Measurements from ENCODE around the gene GMPPA. TPM values are rescaled to one million over a fixed set of nuclear protein-coding genes. Genes with fewer than 3 reads are reported as not detected.

Gene GMPPA
- total and polyA plus RNA-seq, 9 of the 15 experiments (the other 6 are each of a cell fraction or from before 2014, with no cell fraction given) = 7.0 to 101 (median 66.7) TPM

DNA sequence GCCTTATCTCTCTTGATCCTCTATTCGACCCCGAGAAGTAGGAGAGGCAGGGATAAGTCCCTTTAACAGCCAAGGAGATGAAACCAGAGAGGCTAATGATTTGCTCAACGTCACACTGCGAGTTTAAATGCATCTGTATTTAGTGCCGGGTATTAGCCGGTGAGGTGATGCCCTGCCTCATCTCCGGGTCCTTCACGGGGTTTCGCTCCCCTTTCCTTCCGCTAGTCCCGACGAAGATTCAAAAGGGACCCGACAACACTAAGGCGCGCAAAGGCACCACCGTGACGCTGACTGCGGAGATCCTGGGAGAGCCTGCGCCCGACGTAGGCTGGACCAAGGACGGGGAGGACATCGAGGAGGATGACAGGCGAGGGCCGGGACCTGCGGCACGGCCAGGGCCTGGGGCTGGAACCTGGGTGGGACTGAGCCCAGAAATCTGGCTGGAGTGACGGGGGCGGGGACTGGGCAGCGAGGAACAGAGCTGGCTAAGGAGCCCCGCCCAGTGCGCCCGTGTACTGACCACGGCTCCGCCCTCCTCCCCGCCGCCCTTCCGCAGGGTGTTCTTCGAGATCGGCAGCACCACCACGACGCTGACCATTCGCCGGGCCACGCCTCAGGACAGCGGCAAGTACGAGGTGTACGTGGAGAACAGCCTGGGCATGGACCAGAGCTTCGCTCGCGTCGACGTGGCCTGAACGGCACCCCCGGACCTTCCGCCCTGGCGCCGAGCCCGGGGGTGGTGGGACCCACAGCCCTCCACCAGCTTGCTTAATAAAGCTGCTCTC is 1.0 kb upstream of the GMPPA start (continued):
- no peak for TF ChIP-seq MECOM (CRISPR knock-in tag; IDR thresholded peaks at IDR 0.05)
- 0 out of 2 replicates have a peak, but pooled peaks have one; percentile 15 for TF ChIP-seq MYC (IDR thresholded peaks at IDR 0.05; ENCODE audit: low read depth, low read length)
- peak; percentile 76; the same call in 1 of the 2 replicates for TF ChIP-seq MYC (CRISPR knock-in tag; IDR thresholded peaks at IDR 0.05; ENCODE audit: borderline replicate concordance, low read depth)
- no peak for TF ChIP-seq ZC3H4 (CRISPR knock-in tag; IDR thresholded peaks at IDR 0.05; ENCODE audit: borderline replicate concordance)
- TF ChIP-seq, protein P1, sequence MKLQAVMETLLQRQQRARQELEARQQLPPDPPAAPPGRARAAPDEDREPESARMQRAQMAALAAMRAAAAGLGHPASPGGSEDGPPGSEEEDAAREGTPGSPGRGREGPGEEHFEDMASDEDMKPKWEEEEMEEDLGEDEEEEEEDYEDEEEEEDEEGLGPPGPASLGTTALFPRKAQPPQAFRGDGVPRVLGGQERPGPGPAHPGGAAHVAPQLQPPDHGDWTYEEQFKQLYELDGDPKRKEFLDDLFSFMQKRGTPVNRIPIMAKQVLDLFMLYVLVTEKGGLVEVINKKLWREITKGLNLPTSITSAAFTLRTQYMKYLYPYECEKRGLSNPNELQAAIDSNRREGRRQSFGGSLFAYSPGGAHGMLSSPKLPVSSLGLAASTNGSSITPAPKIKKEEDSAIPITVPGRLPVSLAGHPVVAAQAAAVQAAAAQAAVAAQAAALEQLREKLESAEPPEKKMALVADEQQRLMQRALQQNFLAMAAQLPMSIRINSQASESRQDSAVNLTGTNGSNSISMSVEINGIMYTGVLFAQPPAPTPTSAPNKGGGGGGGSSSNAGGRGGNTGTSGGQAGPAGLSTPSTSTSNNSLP (IDR thresholded peaks at IDR 0.05; ENCODE audit: borderline replicate concordance, low read depth, low read length) = no peak
- TF ChIP-seq TRIM25 (IDR thresholded peaks at IDR 0.05; ENCODE audit: borderline replicate concordance) = no peak
- TF ChIP-seq, protein P2, sequence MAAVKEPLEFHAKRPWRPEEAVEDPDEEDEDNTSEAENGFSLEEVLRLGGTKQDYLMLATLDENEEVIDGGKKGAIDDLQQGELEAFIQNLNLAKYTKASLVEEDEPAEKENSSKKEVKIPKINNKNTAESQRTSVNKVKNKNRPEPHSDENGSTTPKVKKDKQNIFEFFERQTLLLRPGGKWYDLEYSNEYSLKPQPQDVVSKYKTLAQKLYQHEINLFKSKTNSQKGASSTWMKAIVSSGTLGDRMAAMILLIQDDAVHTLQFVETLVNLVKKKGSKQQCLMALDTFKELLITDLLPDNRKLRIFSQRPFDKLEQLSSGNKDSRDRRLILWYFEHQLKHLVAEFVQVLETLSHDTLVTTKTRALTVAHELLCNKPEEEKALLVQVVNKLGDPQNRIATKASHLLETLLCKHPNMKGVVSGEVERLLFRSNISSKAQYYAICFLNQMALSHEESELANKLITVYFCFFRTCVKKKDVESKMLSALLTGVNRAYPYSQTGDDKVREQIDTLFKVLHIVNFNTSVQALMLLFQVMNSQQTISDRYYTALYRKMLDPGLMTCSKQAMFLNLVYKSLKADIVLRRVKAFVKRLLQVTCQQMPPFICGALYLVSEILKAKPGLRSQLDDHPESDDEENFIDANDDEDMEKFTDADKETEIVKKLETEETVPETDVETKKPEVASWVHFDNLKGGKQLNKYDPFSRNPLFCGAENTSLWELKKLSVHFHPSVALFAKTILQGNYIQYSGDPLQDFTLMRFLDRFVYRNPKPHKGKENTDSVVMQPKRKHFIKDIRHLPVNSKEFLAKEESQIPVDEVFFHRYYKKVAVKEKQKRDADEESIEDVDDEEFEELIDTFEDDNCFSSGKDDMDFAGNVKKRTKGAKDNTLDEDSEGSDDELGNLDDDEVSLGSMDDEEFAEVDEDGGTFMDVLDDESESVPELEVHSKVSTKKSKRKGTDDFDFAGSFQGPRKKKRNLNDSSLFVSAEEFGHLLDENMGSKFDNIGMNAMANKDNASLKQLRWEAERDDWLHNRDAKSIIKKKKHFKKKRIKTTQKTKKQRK (IDR thresholded peaks at IDR 0.05; ENCODE audit: borderline replicate concordance, low read depth, low read length) = no peak
- TF ChIP-seq MEF2A (IDR thresholded peaks at IDR 0.05; ENCODE audit: control insufficient read depth, low read depth, low read length) = no peak
- TF ChIP-seq MIER1 (IDR thresholded peaks at IDR 0.05; ENCODE audit: low read depth) = no peak
- TF ChIP-seq E2F5 (CRISPR knock-in tag; IDR thresholded peaks at IDR 0.05) = peak; percentile 71; the same call in 1 of the 2 replicates
- TF ChIP-seq NCOA4 (IDR thresholded peaks at IDR 0.05; ENCODE audit: partially characterized antibody) = no peak
- TF ChIP-seq SRF (CRISPR knock-in tag; IDR thresholded peaks at IDR 0.05) = no peak; a peak in 1 of 4 replicates
- TF ChIP-seq ZKSCAN8 (CRISPR knock-in tag; IDR thresholded peaks at IDR 0.05) = no peak

Data from K562 (cell line).